ENCODE measurements around the gene DDX60.

DNA sequence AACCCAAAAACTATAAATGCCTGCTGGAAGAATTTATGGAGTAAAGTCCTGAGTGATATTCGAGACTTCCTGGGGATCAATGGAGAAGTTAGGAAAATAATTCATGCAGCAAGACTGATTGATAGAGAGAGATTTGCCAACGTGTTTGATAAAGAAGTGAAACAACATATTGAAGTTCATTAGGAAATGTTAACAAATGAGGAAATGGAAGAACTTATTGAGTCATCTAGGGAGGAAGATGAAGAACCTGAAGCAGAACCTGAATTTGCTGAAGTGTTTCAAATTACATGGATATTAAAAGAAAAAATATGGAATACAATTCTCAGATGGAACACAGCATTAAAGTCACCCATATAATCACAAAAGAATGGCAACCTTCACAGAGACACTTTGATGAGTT, 39.0 kb downstream of the DDX60 start:
- TF ChIP-seq, protein P1, sequence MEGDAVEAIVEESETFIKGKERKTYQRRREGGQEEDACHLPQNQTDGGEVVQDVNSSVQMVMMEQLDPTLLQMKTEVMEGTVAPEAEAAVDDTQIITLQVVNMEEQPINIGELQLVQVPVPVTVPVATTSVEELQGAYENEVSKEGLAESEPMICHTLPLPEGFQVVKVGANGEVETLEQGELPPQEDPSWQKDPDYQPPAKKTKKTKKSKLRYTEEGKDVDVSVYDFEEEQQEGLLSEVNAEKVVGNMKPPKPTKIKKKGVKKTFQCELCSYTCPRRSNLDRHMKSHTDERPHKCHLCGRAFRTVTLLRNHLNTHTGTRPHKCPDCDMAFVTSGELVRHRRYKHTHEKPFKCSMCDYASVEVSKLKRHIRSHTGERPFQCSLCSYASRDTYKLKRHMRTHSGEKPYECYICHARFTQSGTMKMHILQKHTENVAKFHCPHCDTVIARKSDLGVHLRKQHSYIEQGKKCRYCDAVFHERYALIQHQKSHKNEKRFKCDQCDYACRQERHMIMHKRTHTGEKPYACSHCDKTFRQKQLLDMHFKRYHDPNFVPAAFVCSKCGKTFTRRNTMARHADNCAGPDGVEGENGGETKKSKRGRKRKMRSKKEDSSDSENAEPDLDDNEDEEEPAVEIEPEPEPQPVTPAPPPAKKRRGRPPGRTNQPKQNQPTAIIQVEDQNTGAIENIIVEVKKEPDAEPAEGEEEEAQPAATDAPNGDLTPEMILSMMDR (tag by site-specific recombination; IDR thresholded peaks at IDR 0.05) = no peak
- TF ChIP-seq ZNF776 (tag by site-specific recombination; IDR thresholded peaks at IDR 0.05; ENCODE audit: borderline replicate concordance) = no peak
- TF ChIP-seq ZNF549 (tag by site-specific recombination; IDR thresholded peaks at IDR 0.05) = no peak
- TF ChIP-seq, protein P2, sequence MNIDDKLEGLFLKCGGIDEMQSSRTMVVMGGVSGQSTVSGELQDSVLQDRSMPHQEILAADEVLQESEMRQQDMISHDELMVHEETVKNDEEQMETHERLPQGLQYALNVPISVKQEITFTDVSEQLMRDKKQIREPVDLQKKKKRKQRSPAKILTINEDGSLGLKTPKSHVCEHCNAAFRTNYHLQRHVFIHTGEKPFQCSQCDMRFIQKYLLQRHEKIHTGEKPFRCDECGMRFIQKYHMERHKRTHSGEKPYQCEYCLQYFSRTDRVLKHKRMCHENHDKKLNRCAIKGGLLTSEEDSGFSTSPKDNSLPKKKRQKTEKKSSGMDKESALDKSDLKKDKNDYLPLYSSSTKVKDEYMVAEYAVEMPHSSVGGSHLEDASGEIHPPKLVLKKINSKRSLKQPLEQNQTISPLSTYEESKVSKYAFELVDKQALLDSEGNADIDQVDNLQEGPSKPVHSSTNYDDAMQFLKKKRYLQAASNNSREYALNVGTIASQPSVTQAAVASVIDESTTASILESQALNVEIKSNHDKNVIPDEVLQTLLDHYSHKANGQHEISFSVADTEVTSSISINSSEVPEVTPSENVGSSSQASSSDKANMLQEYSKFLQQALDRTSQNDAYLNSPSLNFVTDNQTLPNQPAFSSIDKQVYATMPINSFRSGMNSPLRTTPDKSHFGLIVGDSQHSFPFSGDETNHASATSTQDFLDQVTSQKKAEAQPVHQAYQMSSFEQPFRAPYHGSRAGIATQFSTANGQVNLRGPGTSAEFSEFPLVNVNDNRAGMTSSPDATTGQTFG (tag by site-specific recombination; IDR thresholded peaks at IDR 0.05; ENCODE audit: borderline replicate concordance) = no peak
